Measurements from ENCODE around the gene TMCO5A.
"Not testable (repeated sequence)": the region's sequence is repeated elsewhere in the genome, so short reads cannot be mapped to it uniquely, and the experiment has no call there.

TMCO5A gene

GRCh38 chr15:37951999-37952398, 17.6 kb downstream of the TMCO5A start:
- no peak for TF ChIP-seq CTCF (conservative IDR thresholded peaks at IDR 0.05; ENCODE audit: low read depth, low read length)
- no peak overlapping the region for H3K4me3 ChIP-seq (ENCODE audit: low read length)
- DNase-seq (ENCODE audit: low read depth) = no peak

DNA sequence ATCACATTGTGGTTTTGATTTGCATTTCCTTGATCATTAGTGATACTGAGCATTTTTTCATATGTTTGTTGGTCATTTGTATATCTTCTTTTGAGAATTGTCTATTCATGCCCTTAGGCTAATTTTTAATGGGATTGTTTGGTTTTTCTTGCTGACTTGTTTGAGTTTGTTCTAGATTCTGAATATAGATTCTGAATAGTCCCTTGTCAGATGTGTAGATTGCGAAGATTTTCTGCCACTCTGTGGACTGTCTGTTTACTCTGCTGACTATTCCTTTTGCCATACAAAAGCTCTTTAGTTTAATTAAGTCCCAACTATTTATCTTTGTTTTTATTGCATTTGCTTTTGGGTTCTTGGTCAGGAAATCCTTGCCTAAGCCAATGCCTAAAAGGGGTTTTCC, 26.3 kb downstream of the TMCO5A start:
- DNase-seq (ENCODE audit: low read depth); H3K4me3 ChIP-seq (ENCODE audit: low read length): not testable (repeated sequence)

DNA sequence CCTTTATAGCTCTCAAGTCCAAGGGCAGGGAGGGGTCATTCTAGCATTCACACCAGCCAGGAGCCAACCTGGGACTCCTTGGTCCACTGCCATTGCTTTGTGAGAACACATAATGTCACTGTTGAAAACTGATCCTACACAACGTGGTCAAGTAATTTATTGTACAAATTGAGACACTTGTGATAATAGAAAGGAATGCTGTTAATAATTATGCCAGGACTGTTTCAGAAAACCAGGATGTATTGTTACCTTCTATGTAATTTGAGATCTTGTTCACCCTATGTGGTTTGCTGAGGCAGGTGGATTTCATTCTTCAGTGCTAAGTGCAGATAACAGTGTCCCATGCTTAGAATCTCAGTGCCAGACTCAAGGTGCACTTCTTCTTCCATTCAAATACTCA, 33.3 kb downstream of the TMCO5A start:
- no peak for DNase-seq (ENCODE audit: low read depth)
- H3K4me3 ChIP-seq (ENCODE audit: low read length) = no peak overlapping the region
- no peak for TF ChIP-seq CTCF (conservative IDR thresholded peaks at IDR 0.05; ENCODE audit: low read depth, low read length)

DNA sequence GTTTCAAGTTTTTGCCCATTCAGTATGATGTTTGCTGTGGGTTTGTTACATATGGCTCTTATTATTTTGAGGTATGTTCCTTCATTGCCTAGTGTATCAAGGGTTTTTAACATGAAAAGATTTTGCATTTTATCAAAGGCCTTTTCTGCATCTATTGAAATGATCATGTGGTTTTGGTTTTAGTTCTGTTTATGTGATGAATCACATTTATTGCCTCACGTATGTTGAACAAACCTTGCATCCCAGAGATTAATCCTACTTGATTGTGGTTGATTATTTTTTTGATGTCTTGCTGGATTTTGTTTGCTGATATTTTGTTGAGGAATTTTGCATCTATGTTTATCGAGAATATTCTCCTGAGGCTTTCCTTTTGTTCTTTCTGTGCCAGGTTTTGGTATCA, 39.4 kb downstream of the TMCO5A start:
- no peak for TF ChIP-seq CTCF (conservative IDR thresholded peaks at IDR 0.05; ENCODE audit: low read depth, low read length)
- DNase-seq (ENCODE audit: low read depth) = no peak
- H3K4me3 ChIP-seq (ENCODE audit: low read length) = no peak overlapping the region

DNA sequence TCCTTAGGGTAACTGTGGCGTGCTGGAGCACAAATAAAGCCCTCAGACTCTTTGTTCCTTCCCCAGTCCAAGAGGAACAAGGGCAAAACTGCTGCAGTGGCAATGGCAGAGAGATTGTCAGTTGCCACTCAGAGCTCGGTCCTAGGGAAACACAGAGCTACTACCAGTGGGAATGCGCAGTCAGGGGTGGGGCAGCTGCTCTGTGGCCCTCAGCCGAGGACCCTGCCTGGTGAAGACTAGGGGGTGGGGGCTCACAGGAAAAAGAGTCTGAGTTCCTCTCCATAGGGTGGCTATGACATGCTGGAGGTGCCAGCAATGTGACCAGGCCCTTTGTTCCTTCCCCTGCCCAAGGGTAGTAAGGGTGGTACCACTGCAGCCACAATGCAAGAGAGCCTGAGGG, 43.8 kb downstream of the TMCO5A start:
- no peak for DNase-seq (ENCODE audit: low read depth)
- no peak for TF ChIP-seq CTCF (conservative IDR thresholded peaks at IDR 0.05; ENCODE audit: low read depth, low read length)
- no peak overlapping the region for H3K4me3 ChIP-seq (ENCODE audit: low read length)

DNA sequence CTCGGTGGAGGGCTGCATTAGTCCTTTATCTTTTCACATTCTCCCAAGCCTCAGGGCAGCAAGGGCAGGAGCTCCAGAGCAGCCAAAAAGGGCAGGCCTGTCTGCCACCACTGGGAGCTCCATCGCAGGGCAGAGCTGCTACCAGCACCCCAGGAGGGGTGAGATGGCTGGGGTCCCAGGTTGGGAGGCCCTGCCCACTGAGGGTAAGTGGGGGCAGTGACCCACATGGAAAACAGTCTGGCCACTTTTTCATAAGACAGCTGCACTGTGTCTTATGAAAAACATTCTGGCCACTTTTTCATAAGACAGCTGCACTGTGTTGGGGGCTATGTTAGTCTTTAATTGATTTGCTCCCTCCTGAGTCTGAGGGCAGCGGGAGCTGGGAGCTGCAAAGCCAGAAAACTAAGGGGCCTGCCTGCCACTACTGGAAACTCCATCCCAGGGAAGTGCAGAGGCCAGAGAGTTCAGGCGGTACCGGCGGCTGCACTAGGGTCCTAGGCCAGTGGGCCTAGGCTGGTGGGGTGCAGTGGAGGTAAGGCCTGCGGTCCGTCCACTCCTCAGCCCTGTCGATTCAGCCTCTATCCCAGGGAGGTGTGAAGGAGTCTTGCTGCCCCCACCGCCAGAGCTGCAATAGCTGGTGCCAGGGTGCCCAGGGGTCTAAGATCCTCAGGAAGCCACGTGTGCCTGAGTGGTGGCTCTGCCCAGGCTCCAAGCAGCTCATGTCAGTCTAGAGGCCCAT, 45.4 kb downstream of the TMCO5A start:
- DNase-seq (ENCODE audit: low read depth) = no peak
- no peak overlapping the region for H3K4me3 ChIP-seq (ENCODE audit: low read length)
- no peak for TF ChIP-seq CTCF (conservative IDR thresholded peaks at IDR 0.05; ENCODE audit: low read depth, low read length)

DNA sequence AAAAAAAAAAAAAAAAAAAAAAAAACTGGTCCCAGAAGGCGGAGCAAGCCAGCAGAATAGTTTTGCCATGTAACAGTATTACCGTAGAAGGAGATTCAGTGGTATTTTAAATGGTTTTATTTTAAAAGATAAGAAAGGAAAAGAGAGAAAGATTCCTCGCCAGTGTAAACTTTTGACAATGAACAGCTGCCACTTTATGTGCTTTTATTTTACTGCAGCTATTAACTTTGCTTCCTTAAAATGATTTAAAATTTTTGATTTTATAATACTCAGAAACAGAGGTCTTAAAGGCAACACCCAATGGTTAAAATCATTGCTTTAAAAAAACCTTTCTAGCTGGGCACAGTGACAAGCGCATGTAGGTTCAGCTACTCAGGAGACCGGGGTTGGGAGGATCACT, 46.8 kb downstream of the TMCO5A start:
- no peak for TF ChIP-seq CTCF (conservative IDR thresholded peaks at IDR 0.05; ENCODE audit: low read depth, low read length)
- no peak for DNase-seq (ENCODE audit: low read depth)
- H3K4me3 ChIP-seq (ENCODE audit: low read length) = no peak overlapping the region

All from retinal pigment epithelial cell (primary cell).